ENCODE results near the gene PCBP3.

Gene PCBP3

DNA sequence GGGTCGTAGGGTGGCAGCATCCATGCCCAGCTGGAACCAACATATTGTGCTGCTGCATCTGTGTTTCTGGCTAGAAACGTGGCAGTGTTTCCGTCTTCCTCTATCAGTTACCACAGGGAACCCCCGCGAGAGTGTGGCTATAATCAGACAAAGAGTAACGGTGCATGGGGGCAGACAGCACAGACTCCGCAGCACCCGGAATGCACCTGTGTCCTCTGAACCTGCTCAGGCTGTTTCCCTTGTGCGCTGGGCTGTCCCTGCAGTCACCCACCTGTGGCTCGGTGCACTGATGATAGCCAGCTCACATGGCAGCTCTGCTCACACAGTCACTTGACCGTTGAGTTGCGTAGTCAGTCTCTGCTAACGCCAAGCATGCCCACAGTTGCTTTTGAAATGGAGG, 11.4 kb upstream of the PCBP3 start:
- no peaks in the 10 kb centered on the region for H3K36me3 ChIP-seq (replicated peaks; ENCODE audit: insufficient read depth, low read length)
- no peak overlapping the region for H3K4me3 ChIP-seq (ENCODE audit: low read length)
- no peaks in the 10 kb centered on the region for H3K4me1 ChIP-seq (ENCODE audit: low read length)
- no peak overlapping the region for H2AFZ ChIP-seq (ENCODE audit: low read length)
- TF ChIP-seq EZH2 (optimal IDR thresholded peaks at IDR 0.05; ENCODE audit: low read depth, low read length): no peak
- no peak for TF ChIP-seq EZH2phosphoT487 (IDR thresholded peaks at IDR 0.05; ENCODE audit: low read length)
- TF ChIP-seq, protein P1, sequence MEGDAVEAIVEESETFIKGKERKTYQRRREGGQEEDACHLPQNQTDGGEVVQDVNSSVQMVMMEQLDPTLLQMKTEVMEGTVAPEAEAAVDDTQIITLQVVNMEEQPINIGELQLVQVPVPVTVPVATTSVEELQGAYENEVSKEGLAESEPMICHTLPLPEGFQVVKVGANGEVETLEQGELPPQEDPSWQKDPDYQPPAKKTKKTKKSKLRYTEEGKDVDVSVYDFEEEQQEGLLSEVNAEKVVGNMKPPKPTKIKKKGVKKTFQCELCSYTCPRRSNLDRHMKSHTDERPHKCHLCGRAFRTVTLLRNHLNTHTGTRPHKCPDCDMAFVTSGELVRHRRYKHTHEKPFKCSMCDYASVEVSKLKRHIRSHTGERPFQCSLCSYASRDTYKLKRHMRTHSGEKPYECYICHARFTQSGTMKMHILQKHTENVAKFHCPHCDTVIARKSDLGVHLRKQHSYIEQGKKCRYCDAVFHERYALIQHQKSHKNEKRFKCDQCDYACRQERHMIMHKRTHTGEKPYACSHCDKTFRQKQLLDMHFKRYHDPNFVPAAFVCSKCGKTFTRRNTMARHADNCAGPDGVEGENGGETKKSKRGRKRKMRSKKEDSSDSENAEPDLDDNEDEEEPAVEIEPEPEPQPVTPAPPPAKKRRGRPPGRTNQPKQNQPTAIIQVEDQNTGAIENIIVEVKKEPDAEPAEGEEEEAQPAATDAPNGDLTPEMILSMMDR (IDR thresholded peaks at IDR 0.05; ENCODE audit: low read length): no peak
- H3K4me2 ChIP-seq (ENCODE audit: low read depth, low read length): no peak overlapping the region
- no peak overlapping the region for H3K9ac ChIP-seq (ENCODE audit: low read length)
- no peaks in the 10 kb centered on the region for H3K9me3 ChIP-seq (replicated peaks; ENCODE audit: insufficient read depth, low read length)
- DNase-seq: no peak
- peaks cover 45% of the 10 kb centered on the region for H3K27me3 ChIP-seq (replicated peaks; ENCODE audit: insufficient read depth, low read length)
- no peaks in the 10 kb centered on the region for H4K20me1 ChIP-seq (ENCODE audit: insufficient read depth, low read length)
- no peaks in the 10 kb centered on the region for H3F3A ChIP-seq (ENCODE audit: insufficient read depth, low read length)
- H3K79me2 ChIP-seq (ENCODE audit: low read length): no peaks in the 10 kb centered on the region
- no peak overlapping the region for H3K27ac ChIP-seq (ENCODE audit: low read length)
- no peaks in the 10 kb centered on the region for H3K9me2 ChIP-seq (replicated peaks; ENCODE audit: insufficient read depth, low read length)

DNA sequence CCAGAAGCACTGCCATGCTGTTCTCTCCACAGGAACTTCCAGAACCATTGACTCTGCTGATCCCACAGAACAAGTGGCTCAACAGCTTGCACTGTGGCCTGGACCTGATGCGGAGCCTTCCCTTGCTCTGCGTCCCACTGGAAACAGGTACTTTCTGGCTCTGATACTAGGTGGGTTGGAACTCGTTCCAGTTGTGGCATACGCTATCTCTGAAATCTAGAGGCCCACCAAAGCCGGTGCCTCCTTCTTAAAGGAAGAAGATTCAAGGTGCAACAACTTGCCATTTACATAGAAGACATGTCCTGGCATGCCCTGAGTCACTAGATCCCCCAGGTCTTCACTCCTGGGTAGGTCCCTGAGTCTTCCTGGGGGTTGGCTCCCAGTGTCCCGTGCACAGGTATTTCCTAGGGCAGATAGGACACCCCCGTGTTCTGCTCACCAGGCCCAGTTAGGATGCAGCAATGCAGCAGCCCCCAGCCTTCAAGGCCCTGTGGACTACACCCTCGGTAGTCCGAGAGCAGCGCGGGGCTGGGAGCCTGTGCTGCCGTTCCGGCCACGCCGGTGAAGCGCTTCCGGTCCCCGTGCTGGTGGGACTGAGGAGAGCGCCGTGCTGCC, 10.8 kb upstream of the PCBP3 start:
- Histone ChIP-seq H3F3A (ENCODE audit: insufficient read depth, low read length) (no peaks in the 10 kb centered on the region), H3K36me3 (replicated peaks; ENCODE audit: insufficient read depth, low read length) (no peaks in the 10 kb centered on the region), H3K27ac (ENCODE audit: low read length) (no peak overlapping the region), H3K27me3 (replicated peaks; ENCODE audit: insufficient read depth, low read length) (peaks cover 43% of the 10 kb centered on the region), H3K9ac (ENCODE audit: low read length) (no peak overlapping the region), H3K4me3 (ENCODE audit: low read length) (no peak overlapping the region), H3K9me3 (replicated peaks; ENCODE audit: insufficient read depth, low read length) (no peaks in the 10 kb centered on the region), H3K9me2 (replicated peaks; ENCODE audit: insufficient read depth, low read length) (no peaks in the 10 kb centered on the region), H3K4me2 (ENCODE audit: low read depth, low read length) (no peak overlapping the region), H3K79me2 (ENCODE audit: low read length) (no peaks in the 10 kb centered on the region), H2AFZ (ENCODE audit: low read length) (no peak overlapping the region), H4K20me1 (ENCODE audit: insufficient read depth, low read length) (no peaks in the 10 kb centered on the region), H3K4me1 (ENCODE audit: low read length) (no peaks in the 10 kb centered on the region)
- TF ChIP-seq EZH2 (optimal IDR thresholded peaks at IDR 0.05; ENCODE audit: low read depth, low read length) (no peak), EZH2phosphoT487 (IDR thresholded peaks at IDR 0.05; ENCODE audit: low read length) (no peak)
- TF ChIP-seq, protein P1 (IDR thresholded peaks at IDR 0.05; ENCODE audit: low read length): no peak
- no peak for DNase-seq

DNA sequence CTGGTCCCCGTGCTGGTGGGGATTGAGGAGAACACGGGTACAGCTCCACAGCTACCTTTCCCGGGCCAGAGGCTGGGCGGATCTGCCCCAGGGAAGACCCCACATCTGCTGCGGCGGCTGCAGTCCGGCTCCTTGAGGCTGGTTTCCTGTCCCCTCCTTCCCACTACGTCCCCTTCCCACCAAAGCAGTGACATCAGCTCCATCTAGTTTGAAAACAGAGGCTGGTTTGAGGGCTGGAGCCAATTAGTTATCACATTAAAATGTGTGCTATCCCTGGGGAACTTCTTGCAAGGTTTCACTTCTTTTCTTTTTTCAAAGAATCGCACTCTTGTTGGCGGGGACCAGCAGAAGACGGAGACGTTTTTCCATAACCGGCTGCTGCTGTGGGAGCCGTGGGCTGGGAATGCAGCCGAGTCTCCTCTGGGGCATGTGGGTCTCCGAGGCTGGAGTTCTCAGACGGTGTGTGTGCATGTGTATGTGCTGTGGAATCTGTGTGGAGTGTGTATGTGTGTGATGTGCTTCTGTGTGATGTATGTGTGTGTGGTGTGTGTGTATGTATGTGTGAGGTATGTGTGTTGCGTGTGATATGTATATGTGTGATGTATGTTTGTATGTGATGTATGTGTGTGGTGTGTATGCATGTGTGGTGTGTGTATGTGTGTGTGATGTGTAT, 8.9 kb upstream of the PCBP3 start:
- no peak overlapping the region for H3K27ac ChIP-seq (ENCODE audit: low read length)
- H3F3A ChIP-seq (ENCODE audit: insufficient read depth, low read length): no peaks in the 10 kb centered on the region
- H3K79me2 ChIP-seq (ENCODE audit: low read length): no peaks in the 10 kb centered on the region
- H4K20me1 ChIP-seq (ENCODE audit: insufficient read depth, low read length): no peaks in the 10 kb centered on the region
- H3K4me1 ChIP-seq (ENCODE audit: low read length): peaks cover 5% of the 10 kb centered on the region
- no peaks in the 10 kb centered on the region for H3K9me2 ChIP-seq (replicated peaks; ENCODE audit: insufficient read depth, low read length)
- H3K9ac ChIP-seq (ENCODE audit: low read length): no peak overlapping the region
- H3K4me3 ChIP-seq (ENCODE audit: low read length): no peak overlapping the region
- no peaks in the 10 kb centered on the region for H3K36me3 ChIP-seq (replicated peaks; ENCODE audit: insufficient read depth, low read length)
- no peak overlapping the region for H2AFZ ChIP-seq (ENCODE audit: low read length)
- no peak for DNase-seq
- TF ChIP-seq, protein P1 (IDR thresholded peaks at IDR 0.05; ENCODE audit: low read length): no peak
- no peak for TF ChIP-seq EZH2phosphoT487 (IDR thresholded peaks at IDR 0.05; ENCODE audit: low read length)
- TF ChIP-seq EZH2 (optimal IDR thresholded peaks at IDR 0.05; ENCODE audit: low read depth, low read length): no peak
- H3K9me3 ChIP-seq (replicated peaks; ENCODE audit: insufficient read depth, low read length): no peaks in the 10 kb centered on the region
- no peak overlapping the region for H3K4me2 ChIP-seq (ENCODE audit: low read depth, low read length)
- peaks cover 26% of the 10 kb centered on the region for H3K27me3 ChIP-seq (replicated peaks; ENCODE audit: insufficient read depth, low read length)

Measured in MM.1S (cell line).